ENCODE results near the gene R3HDM2. TPM values are rescaled to one million over a fixed set of nuclear protein-coding genes. Genes with fewer than 3 reads are reported as not detected.

The R3HDM2 gene
- total and polyA plus RNA-seq, 2 of the 13 experiments (the other 11 are each of a cell fraction or from before 2014, with no cell fraction given) = 11.1 to 23.5 TPM

GRCh38 chr12:57229046-57229633, 201.7 kb downstream of the R3HDM2 start (continued):
- TF ChIP-seq NFATC3 (CRISPR knock-in tag; IDR thresholded peaks at IDR 0.05) (no peak), ZZZ3 (CRISPR knock-in tag; IDR thresholded peaks at IDR 0.05; ENCODE audit: borderline replicate concordance) (no peak), ZNF737 (CRISPR knock-in tag; IDR thresholded peaks at IDR 0.05; ENCODE audit: borderline replicate concordance) (no peak), DNMT3B (CRISPR knock-in tag; conservative IDR thresholded peaks at IDR 0.05) (no peak), RCOR2 (CRISPR knock-in tag; IDR thresholded peaks at IDR 0.05) (no peak), KAT2B (IDR thresholded peaks at IDR 0.05; ENCODE audit: borderline replicate concordance, low read depth, low read length) (no peak), ZNF101 (CRISPR knock-in tag; IDR thresholded peaks at IDR 0.05; ENCODE audit: borderline replicate concordance, low read depth) (no peak), GMEB2 (CRISPR knock-in tag; IDR thresholded peaks at IDR 0.05; ENCODE audit: low read depth) (no peak), HNRNPUL1 (IDR thresholded peaks at IDR 0.05; ENCODE audit: low read depth, low read length) (no peak), FUBP1 (CRISPR knock-in tag; IDR thresholded peaks at IDR 0.05; ENCODE audit: borderline replicate concordance) (no peak), ZNF276 (CRISPR knock-in tag; IDR thresholded peaks at IDR 0.05; ENCODE audit: low read depth) (no peak), PAWR (CRISPR knock-in tag; IDR thresholded peaks at IDR 0.05; ENCODE audit: borderline replicate concordance) (no peak), CENPT (CRISPR knock-in tag; IDR thresholded peaks at IDR 0.05; ENCODE audit: low read depth) (no peak), TCF7L2 (IDR thresholded peaks at IDR 0.05; ENCODE audit: low read depth, low read length) (no peak), ZNF777 (CRISPR knock-in tag; IDR thresholded peaks at IDR 0.05) (no peak), NR3C1 (CRISPR knock-in tag; IDR thresholded peaks at IDR 0.05) (no peak), PRDM15 (CRISPR knock-in tag; IDR thresholded peaks at IDR 0.05) (no peak), SOX6 (IDR thresholded peaks at IDR 0.05) (no peak), SOX6 (CRISPR knock-in tag; IDR thresholded peaks at IDR 0.05) (no peak)
